T-helper 22 cell (primary cell): ENCODE results near the gene TRIM13.
"Not testable (repeated sequence)": the region's sequence is repeated elsewhere in the genome, so short reads cannot be mapped to it uniquely, and the experiment has no call there.

Experiments
- DNase-seq: peaks from one replicate; pipeline ENCODE4 v3.0.0-alpha.2; 2020; ENCODE audit warnings: low read depth

Gene TRIM13

DNA sequence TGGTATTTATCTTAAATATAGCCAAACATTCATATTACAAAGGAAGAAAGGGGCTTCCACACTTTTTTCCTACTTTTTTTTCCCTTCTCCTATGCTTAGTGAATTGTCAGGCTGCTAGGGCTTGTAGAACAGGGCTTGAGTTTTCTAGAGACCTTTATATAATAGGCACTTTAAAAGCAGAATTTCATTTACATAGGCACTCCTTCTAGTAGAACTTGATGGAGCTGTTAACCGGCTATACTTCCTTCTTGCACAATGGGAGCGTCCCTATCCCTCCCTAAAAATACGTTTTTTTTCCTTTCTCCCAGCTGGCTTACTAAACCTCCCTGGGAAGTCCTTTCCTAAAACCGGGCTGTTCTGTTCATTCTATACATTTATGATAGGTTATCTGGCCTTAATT lies 1.1 kb downstream of the TRIM13 start:
- DNase-seq = no peak

- no peak for DNase-seq
Observed at GRCh38 chr13:49998714-49999624, 2.1 kb downstream of the TRIM13 start.

DNA sequence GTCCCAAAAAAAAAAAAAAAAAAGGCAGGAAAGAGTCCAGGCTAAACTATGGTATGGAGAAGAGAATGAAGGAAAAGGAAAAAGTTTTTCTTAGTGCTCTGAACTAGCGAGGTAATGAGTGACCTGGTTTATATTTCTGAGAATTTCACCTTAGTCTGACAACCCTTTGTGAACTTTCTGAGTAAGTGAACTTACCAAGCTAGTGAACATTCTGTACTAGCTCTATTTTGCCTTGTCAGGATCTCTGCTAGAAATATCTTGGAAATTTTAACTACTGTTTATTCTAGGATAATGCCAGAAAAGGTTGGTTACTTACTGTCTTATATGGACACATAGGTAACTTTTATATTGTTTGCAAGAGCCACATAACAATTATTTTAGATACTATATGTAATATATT lies 4.4 kb downstream of the TRIM13 start:
- DNase-seq = no peak

- DNase-seq = no peak
Observed at GRCh38 chr13:50006426-50007135, 9.7 kb downstream of the TRIM13 start.

DNA sequence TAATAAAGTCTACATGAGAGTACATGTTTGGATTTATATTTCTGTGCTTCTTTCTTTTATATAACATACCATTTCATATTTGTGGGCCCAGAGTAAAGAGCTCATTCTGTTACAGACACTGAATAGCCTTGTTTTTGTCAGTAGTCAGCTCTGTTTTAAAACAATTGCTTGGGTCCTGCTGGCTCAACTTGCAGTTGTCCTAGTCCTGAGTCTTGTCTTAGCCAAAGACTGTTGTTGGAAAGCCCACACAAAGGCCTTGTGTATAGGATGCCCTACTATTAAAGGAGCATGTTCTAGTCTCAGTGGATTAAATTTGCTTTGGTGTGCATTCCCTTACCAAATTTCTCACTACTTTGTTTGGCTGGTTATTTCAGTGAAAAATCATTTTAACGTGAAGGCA lies 14.6 kb downstream of the TRIM13 start:
- DNase-seq = no peak

- no peak for DNase-seq
Observed at GRCh38 chr13:50012396-50013169, 15.7 kb downstream of the TRIM13 start.

- DNase-seq = no peak
Observed at GRCh38 chr13:50014386-50014785, 17.5 kb downstream of the TRIM13 start.

DNA sequence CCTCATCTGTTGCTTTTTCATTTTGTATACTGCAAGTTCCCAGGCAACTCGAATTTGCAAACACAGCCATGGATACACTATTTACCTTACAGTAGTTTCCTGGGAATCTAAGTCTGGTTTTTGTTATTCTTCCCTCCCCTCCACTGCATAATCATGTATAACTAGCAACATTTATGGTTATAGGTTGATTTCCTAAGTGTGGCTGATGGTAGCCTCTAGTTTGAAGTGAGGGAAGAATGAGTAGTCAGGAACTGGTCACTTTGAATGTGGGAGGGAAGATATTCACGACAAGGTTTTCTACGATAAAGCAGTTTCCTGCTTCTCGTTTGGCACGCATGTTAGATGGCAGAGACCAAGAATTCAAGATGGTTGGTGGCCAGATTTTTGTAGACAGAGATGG lies 18.4 kb downstream of the TRIM13 start, which contains the start of gene KCNRG:
KCNRG (plus strand) TSS at position 187 of the 400 bp plus-strand sequence; CDS start at position 237, 50 bp downstream.
- no peak for DNase-seq

DNA sequence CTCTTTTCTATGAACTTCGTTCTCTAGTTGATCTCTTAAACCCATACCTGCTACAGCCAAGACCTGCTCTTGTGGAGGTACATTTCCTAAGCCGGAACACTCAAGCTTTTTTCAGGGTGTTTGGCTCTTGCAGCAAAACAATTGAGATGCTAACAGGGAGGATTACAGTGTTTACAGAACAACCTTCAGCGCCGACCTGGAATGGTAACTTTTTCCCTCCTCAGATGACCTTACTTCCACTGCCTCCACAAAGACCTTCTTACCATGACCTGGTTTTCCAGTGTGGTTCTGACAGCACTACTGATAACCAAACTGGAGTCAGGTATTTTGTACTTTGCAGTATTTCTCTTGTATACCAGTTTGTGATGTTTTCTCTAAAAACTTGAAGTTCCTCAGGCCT lies 18.9 kb downstream of the TRIM13 start:
- no peak for DNase-seq

GRCh38 chr13:50016444-50016843 lies 19.6 kb downstream of the TRIM13 start:
- DNase-seq = no peak

DNA sequence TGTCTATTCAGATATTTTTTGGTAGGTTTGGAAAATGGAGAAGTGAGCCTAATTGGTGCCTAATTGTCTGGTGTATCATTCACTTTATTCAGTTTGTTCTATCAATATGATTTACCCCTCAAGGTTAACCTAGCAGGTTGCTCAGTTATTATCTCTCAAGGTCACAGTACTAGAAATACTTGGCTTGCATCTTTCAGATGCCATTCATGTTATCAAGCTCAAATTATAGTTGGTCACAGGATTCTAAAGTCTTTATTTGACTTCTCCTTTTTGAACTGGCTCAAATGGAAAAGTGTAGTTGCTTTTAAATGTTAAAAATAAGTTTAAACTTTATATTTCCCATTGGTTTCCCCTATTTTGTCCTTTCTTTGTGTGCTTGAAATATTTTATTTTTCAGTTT lies 21.0 kb downstream of the TRIM13 start:
- no peak for DNase-seq

DNA sequence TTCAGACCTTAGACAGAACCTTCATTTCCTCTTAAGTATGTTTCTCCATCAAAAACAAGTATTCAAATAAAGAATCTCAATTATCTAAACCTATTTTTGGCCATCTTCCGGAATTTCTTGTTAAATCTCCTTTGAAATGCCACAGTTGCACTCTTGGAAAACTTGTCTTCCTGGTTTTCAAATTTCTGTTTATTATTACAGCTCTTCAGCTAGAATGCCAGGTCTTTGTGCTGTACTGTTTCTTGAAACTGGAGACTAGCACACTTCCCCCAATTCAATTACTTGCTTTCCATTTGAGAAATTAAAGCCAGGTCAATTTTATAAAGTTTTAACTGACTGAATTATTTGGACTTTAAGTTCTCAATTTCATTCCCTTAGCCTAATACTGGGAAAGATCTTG lies 28.6 kb downstream of the TRIM13 start:
- no peak for DNase-seq

- no peak for DNase-seq
Observed at GRCh38 chr13:50026788-50027473, 30.1 kb downstream of the TRIM13 start.

DNA sequence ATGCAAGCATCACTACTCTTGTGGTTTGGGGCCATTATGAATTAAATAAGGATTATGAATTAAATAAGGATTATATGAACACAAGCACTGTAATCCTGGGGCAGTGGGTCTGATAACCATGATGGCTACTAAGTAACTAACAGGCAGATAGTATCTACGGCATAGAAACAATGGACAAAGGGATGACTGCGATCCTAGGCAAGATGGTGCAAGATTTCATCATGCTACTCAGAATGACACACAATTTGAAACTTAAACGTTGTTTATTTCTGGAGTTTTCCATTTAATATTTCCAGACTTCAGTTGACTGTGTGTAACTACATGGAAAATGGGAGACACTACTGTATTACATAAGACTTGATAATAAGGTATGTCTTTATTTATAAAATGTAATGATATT lies 33.5 kb downstream of the TRIM13 start:
- DNase-seq = no peak

- DNase-seq = no peak
Observed at GRCh38 chr13:50033725-50034124, 36.9 kb downstream of the TRIM13 start.

DNA sequence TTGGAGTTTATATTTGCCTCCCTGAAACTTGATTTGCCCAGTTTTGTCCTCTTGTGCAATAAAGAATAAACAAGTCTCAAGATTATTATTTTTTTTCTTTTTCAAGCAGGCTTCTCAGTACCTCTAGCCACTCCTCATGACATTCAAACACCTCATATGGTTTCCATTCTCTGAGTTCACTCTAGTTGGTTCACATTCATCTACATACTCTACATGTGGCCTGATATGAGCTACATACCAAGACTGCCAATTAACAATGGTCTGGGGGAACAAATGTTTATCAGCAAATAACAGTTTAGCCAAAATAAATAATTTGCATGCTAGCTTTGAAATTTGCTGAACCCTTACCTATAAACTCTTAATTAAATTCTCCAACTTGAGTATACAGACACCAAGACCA lies 40.9 kb downstream of the TRIM13 start:
- no peak for DNase-seq

GRCh38 chr13:50038266-50038665 lies 41.4 kb downstream of the TRIM13 start:
- DNase-seq = no peak

DNA sequence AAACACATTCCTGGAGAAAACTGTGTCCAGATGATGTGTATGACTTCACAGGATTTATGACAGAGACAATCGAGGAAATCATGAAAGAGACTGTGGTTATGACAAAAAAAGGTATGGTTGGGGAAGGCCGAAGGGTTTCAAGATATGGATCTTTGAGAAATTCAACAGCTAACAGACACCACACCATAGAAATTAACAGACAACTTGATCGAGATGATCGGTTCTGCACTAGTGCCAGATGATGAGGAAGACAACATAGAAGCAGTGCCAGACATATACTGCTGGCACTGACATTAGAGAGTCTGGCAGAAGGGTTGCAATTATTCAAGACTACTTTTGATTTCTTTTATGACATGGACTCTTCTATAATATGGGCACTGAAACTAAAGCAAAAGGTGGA lies 55.6 kb downstream of the TRIM13 start:
- no peak for DNase-seq

DNA sequence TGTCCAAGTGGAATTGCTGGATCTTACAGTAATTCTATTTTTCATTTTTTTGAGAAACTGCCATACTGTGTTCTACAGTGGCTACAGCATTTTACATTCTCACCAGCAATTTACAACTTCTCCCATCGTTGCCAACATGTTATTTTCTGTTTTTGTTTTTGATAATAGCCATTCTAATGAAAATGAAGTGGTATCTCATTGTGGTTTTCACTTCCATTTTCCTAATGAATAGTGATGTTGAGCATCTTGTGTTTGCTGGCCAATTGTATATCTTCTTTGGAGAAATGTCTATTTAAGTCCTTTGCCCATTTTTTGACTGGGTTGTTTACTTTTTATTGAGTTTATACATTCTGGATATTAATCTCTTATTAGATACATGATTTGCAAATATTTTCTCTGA lies 57.0 kb downstream of the TRIM13 start:
- DNase-seq = no peak

DNA sequence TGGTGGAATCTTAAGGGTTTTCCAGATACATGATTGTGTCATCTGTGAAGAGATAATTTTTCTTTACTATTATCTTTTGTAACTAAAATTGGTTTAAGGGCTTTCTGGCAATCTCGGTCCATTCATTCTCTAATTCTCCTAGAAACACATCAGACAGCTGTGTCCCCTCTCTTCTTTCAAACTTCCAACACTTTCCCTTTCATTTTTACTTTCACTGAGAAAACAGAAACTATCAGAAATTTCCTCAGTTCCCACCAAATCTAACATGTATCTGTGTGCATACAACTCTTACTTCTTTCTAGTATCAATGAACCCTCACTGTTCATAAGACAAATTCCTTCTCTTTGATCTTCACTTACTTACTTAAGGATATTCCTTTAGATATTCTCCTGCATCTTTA lies 58.6 kb downstream of the TRIM13 start:
- DNase-seq = no peak

DNA sequence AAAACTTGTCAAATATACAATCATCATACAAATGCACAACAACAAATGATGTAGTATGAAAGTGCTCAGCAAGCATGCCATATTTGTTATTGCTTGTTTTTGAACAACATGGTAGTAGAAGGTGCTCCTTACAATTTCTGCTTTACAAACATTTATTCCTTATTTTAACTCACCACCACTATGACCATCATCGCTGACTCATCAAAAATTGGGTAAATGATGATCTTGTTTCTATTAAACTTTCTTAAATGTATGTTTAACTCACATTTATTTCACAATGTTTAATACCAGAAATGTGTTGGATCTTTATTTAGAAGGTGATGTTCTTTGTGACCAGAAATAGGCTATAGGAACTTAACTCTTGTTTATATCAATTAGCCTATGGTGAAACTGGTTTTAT lies 63.9 kb downstream of the TRIM13 start:
- DNase-seq = no peak

GRCh38 chr13:50062336-50062735 lies 65.5 kb downstream of the TRIM13 start:
- DNase-seq = not testable (repeated sequence)
